Measurements from ENCODE around the gene GPR62.

- TF ChIP-seq CTCF (IDR thresholded peaks at IDR 0.05) (no peak), POLR2A (IDR thresholded peaks at IDR 0.05) (no peak)
Measured at GRCh38 chr3:51999846-52000245, 44.7 kb downstream of the GPR62 start.
